ENCODE measurements around the gene SCN10A. TPM values are rescaled to one million over a fixed set of nuclear protein-coding genes. Genes with fewer than 3 reads are reported as not detected.

Gene SCN10A
- total RNA-seq: not detected in 2 replicates
- long read RNA-seq: 0 reads

GRCh38 chr3:38816026-38816425 is at the start of gene SCN10A:
Gene SCN10A (minus strand): TSS chr3:38816217. CDS start chr3:38794010, 22,207 bp downstream.
- Mint-ChIP-seq H3K9me3 (ENCODE audit: low read depth) (no peaks in the 10 kb centered on the region), H3K27me3 (peaks cover 68% of the 10 kb centered on the region), H3K4me1 (ENCODE audit: low read depth) (peaks cover 3% of the 10 kb centered on the region), H3K27ac (no peak within 1 kb of the TSS), H3K36me3 (ENCODE audit: insufficient read depth) (no peaks in the 10 kb centered on the region), H3K4me3 (ENCODE audit: low read depth) (no peak within 1 kb of the TSS)
- DNase-seq (ENCODE audit: low spot score, unreplicated experiment): no peak
- TF ChIP-seq CTCF (IDR thresholded peaks at IDR 0.05; ENCODE audit: unreplicated experiment): no peak

GRCh38 chr3:38853011-38853410 is 37.0 kb upstream of the SCN10A start:
- Mint-ChIP-seq H3K4me1 (ENCODE audit: low read depth) (peaks cover 11% of the 10 kb centered on the region), H3K4me3 (ENCODE audit: low read depth) (no peak overlapping the region), H3K9me3 (ENCODE audit: low read depth) (peaks cover 10% of the 10 kb centered on the region), H3K27me3 (peaks cover 15% of the 10 kb centered on the region), H3K27ac (no peak overlapping the region), H3K36me3 (ENCODE audit: insufficient read depth) (no peaks in the 10 kb centered on the region)
- no peak for TF ChIP-seq CTCF (IDR thresholded peaks at IDR 0.05; ENCODE audit: unreplicated experiment)
- no peak for DNase-seq (ENCODE audit: low spot score, unreplicated experiment)

- Mint-ChIP-seq H3K27me3 (peaks cover 6% of the 10 kb centered on the region), H3K4me3 (ENCODE audit: low read depth) (no peak overlapping the region), H3K9me3 (ENCODE audit: low read depth) (peaks cover 2% of the 10 kb centered on the region), H3K27ac (no peak overlapping the region), H3K4me1 (ENCODE audit: low read depth) (peaks cover 3% of the 10 kb centered on the region), H3K36me3 (ENCODE audit: insufficient read depth) (no peaks in the 10 kb centered on the region)
- TF ChIP-seq CTCF (IDR thresholded peaks at IDR 0.05; ENCODE audit: unreplicated experiment): peak; percentile 54
- no peak for DNase-seq (ENCODE audit: low spot score, unreplicated experiment)
Observed at GRCh38 chr3:38843898-38844297, 27.9 kb upstream of the SCN10A start.

GRCh38 chr3:38842266-38842965 is 26.4 kb upstream of the SCN10A start:
- Mint-ChIP-seq H3K36me3 (ENCODE audit: insufficient read depth) (no peaks in the 10 kb centered on the region), H3K27ac (no peak overlapping the region), H3K9me3 (ENCODE audit: low read depth) (peaks cover 3% of the 10 kb centered on the region), H3K4me3 (ENCODE audit: low read depth) (no peak overlapping the region), H3K27me3 (peaks cover 12% of the 10 kb centered on the region), H3K4me1 (ENCODE audit: low read depth) (peaks cover 3% of the 10 kb centered on the region)
- TF ChIP-seq CTCF (IDR thresholded peaks at IDR 0.05; ENCODE audit: unreplicated experiment): no peak
- no peak for DNase-seq (ENCODE audit: low spot score, unreplicated experiment)

GRCh38 chr3:38840987-38841386 is 25.0 kb upstream of the SCN10A start:
- Mint-ChIP-seq H3K27ac (no peak overlapping the region), H3K36me3 (ENCODE audit: insufficient read depth) (no peaks in the 10 kb centered on the region), H3K9me3 (ENCODE audit: low read depth) (peaks cover 3% of the 10 kb centered on the region), H3K27me3 (peaks cover 17% of the 10 kb centered on the region), H3K4me3 (ENCODE audit: low read depth) (no peak overlapping the region), H3K4me1 (ENCODE audit: low read depth) (peaks cover 3% of the 10 kb centered on the region)
- DNase-seq (ENCODE audit: low spot score, unreplicated experiment): no peak
- no peak for TF ChIP-seq CTCF (IDR thresholded peaks at IDR 0.05; ENCODE audit: unreplicated experiment)

Measured in progenitor cell of endocrine pancreas (in vitro differentiated cells).